WERI-Rb-1 (cell line): Measurements from ENCODE around the gene CNTNAP2.
"Not testable (repeated sequence)": the region's sequence is repeated elsewhere in the genome, so short reads cannot be mapped to it uniquely, and the experiment has no call there.

Experiments
- DNase-seq: peaks from one replicate; pipeline ENCODE4 v3.0.0-alpha.2; 2020
- H3K27ac ChIP-seq: fragments of 250-450 bp; sonication (Bioruptor Pico); 2 replicates; pipeline ENCODE4 v1.5.1; 2020; ENCODE audit warnings: mild to moderate bottlenecking, moderate library complexity
- H3K27me3 ChIP-seq: fragments of 250-450 bp; sonication (Bioruptor Pico); 2 replicates; pipeline ENCODE4 v1.5.1; 2021; ENCODE audit warnings: mild to moderate bottlenecking, low read depth, moderate library complexity; ENCODE audit not compliant: insufficient read depth, severe bottlenecking
- H3K36me3 ChIP-seq: fragments of 250-450 bp; sonication (Bioruptor Pico); 2 replicates; pipeline ENCODE4 v1.5.1; 2020; ENCODE audit warnings: mild to moderate bottlenecking, moderate library complexity
- H3K4me3 ChIP-seq: 2 replicates; pipeline ENCODE4 v1.5.1; 2011; ENCODE audit warnings: low read depth, mild to moderate bottlenecking, control low read depth, low read length
- H3K9me3 ChIP-seq: fragments of 250-450 bp; sonication (Bioruptor Pico); 2 replicates; pipeline ENCODE4 v1.5.1; 2021; ENCODE audit warnings: mild to moderate bottlenecking, moderate library complexity; ENCODE audit not compliant: severe bottlenecking
- TF ChIP-seq, protein P1 (sequence below): IDR thresholded peaks from 2 replicates; pipeline ENCODE4 v1.5.1; 2011; ENCODE audit warnings: low read depth, mild to moderate bottlenecking, control low read depth, inconsistent platforms, low read length

CNTNAP2 gene

DNA sequence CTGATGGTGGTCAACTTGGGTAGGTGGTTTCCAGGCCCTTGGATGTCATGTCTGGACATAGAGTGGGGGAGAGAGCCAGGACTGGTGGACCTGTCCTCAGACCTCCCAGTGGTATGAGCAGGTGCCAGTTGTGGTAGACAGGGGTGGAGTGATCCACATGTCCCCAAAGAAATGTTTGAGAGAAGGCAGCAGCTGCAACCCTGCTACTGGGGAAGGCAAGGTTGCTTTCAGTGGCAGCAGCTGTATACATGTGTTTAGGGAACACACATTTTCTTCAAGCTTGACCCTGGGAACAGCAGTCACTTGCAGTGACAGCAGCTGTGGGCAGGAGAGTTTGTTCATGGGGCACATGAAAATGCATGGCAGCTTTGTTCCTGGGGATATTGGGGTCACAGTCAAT, 1591.3 kb downstream of the CNTNAP2 start:
- Histone ChIP-seq H3K27ac (no peak overlapping the region), H3K4me3 (no peak overlapping the region), H3K36me3 (no peaks in the 10 kb centered on the region), H3K9me3 (peaks cover 3% of the 10 kb centered on the region), H3K27me3 (no peaks in the 10 kb centered on the region)
- TF ChIP-seq, protein P1, sequence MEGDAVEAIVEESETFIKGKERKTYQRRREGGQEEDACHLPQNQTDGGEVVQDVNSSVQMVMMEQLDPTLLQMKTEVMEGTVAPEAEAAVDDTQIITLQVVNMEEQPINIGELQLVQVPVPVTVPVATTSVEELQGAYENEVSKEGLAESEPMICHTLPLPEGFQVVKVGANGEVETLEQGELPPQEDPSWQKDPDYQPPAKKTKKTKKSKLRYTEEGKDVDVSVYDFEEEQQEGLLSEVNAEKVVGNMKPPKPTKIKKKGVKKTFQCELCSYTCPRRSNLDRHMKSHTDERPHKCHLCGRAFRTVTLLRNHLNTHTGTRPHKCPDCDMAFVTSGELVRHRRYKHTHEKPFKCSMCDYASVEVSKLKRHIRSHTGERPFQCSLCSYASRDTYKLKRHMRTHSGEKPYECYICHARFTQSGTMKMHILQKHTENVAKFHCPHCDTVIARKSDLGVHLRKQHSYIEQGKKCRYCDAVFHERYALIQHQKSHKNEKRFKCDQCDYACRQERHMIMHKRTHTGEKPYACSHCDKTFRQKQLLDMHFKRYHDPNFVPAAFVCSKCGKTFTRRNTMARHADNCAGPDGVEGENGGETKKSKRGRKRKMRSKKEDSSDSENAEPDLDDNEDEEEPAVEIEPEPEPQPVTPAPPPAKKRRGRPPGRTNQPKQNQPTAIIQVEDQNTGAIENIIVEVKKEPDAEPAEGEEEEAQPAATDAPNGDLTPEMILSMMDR: no peak
- no peak for DNase-seq

DNA sequence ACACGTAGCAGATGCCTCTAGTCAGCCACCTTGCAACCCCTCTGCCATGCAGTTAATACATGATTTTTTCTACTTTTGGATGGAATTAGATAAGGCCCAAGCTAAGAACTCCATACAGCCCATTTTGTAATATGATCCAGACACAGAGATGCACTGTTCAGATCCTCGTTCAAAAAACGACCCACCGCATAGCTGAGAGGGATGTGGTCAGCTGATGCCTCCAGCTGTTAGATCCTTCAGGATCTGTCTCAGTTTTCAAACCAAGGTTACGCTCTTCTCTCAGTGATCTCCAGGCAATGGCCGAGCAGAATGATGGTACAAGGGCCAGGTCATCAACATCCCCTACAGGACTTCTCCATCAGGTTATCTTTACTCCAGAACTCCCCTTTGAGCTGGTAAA, 1592.3 kb downstream of the CNTNAP2 start:
- Histone ChIP-seq H3K9me3 (peaks cover 3% of the 10 kb centered on the region), H3K27me3 (no peaks in the 10 kb centered on the region), H3K4me3 (no peak overlapping the region), H3K36me3 (no peaks in the 10 kb centered on the region), H3K27ac (no peak overlapping the region)
- TF ChIP-seq, protein P1: no peak
- DNase-seq: no peak

DNA sequence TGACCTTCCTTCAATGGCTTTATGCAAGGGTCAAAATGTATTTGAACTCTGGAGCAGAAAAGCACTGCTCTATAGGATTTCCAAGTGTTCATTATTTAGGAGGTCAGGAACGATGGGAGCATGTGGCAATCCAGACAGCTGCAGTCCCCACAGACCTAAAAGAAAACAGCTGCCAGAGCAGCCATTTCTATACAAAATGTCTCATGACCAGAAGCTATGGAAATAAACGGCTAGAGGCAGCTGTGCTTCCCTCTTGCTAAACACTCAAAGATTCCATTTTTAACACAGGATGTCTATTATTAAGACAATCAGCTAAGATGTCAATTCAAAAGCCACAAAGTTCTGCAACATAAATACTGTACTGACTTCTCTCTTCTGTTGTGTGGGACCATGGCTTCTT, 1594.8 kb downstream of the CNTNAP2 start:
- Histone ChIP-seq H3K27ac (no peak overlapping the region), H3K27me3 (no peaks in the 10 kb centered on the region), H3K4me3 (no peak overlapping the region), H3K36me3 (no peaks in the 10 kb centered on the region), H3K9me3 (peaks cover 3% of the 10 kb centered on the region)
- TF ChIP-seq, protein P1: no peak
- no peak for DNase-seq

DNA sequence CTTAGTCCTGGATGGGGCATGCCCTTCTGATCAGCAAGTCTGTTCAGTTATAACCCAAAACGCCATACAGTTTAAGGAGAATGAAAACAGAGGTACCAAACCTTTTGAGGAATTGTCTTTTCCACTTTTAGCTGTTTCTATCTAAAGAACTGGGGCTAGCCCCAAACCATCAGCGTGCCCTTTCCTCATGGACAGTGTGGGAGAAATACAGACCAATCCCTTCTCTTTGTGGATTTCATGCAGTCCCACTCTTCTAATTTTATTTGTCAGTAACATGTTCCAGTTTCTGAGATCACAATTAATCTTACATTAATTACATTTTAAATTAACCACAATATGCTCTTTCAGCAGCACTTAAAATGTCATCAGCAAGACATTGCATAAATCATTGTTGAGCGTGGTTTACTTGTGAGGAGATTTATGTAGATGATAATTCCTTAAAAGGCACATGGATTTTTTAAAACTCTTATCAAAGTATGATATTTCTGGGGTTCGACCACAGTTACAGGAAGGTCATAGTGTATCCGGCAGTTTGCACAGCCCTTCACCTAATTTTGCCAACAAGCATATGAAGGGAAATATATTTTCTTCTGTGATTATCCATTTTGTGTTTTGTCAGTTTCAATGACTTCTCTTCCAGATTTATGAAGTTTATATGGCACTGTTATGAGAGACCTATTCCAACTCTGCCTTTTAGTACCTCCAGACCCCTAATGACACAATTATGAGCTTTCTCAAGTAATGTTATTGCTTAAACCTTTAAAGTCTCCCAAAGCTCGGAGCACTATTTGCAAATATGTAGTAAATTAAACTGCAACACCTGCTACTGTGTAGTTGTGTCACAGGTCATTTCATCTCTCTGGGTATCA, 1605.6 kb downstream of the CNTNAP2 start:
- Histone ChIP-seq H3K27me3 (no peaks in the 10 kb centered on the region), H3K9me3 (peaks cover 3% of the 10 kb centered on the region), H3K4me3 (no peak overlapping the region), H3K36me3 (no peaks in the 10 kb centered on the region), H3K27ac (no peak overlapping the region)
- no peak for DNase-seq
- TF ChIP-seq, protein P1: no peak

DNA sequence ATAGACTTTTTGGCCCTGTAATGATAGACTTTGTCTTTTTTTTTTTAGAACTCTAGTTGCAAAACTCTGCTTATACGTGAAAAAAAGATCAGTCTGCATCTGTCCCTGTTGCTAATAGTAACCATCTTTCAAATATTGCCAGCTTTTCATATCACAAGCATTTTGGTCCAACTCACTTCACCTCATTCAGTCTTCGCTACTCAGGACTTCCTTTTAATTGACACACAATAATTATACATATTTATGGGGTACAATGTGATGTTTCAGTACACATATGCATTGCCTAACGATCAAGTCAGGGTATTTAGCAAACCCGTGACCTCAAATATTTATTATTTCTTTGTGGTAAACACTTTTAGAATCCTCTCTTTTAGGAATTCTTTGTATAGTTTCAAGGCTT, 1606.9 kb downstream of the CNTNAP2 start:
- Histone ChIP-seq H3K27me3 (no peaks in the 10 kb centered on the region), H3K4me3 (no peak overlapping the region), H3K9me3 (peaks cover 3% of the 10 kb centered on the region), H3K27ac (no peak overlapping the region), H3K36me3 (no peaks in the 10 kb centered on the region)
- no peak for DNase-seq
- TF ChIP-seq, protein P1: no peak

DNA sequence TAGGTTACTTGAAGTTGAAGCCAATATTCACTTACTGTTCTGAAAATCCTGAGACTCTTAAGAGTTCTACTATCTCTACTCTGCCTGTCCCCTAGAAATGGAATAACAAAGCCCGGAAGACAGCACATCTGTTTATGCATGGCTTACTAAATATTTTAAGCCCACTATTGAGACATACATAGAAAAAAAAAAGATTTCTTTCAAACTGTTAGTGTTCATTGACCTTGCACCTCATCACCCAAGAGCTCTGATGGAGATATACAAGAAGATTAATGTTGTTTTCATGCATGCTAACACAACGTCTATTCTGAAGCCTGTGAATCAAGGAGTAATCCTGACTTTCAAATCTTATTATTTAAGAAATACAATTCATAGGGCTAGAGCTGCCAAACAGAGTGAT, 1614.7 kb downstream of the CNTNAP2 start:
- Histone ChIP-seq H3K4me3 (no peak overlapping the region), H3K9me3 (no peaks in the 10 kb centered on the region), H3K36me3 (no peaks in the 10 kb centered on the region), H3K27me3 (no peaks in the 10 kb centered on the region), H3K27ac (no peak overlapping the region)
- TF ChIP-seq, protein P1: no peak
- DNase-seq: no peak

DNA sequence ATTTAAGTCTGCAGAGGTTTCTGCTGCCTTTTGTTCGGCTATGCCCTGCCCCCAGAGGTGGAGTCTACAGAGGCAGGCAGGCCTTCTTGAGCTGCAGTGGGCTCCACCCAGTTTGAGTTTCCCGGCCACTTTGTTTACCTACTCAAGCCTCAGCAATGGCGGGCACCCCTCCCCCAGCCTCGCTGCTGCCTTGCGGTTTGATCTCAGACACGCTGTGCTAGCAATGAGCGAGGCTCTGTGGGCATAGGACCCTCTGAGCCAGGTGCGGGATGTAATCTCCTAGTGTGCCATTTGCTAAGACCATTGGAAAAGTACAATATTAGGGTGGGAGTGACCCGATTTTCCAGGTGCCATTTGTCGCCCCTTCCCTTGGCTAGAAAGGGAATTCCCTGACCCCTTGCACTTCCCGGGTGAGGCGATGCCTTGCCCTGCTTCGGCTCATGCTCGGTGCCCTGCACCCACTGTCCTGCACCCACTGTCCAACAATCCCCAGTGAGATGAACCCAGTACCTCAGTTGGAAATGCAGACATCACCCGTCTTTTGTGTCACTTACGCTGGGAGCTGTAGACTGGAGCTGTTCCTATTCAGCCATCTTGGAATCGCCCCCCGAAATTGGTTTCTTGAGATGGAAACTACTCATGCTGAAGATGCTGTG, 1621.1 kb downstream of the CNTNAP2 start:
- not testable (repeated sequence) for H3K36me3 ChIP-seq, DNase-seq, H3K4me3 ChIP-seq, H3K9me3 ChIP-seq, H3K27ac ChIP-seq, H3K27me3 ChIP-seq
